ENCODE results near the gene GLI1.
"Not testable (repeated sequence)": the region's sequence is repeated elsewhere in the genome, so short reads cannot be mapped to it uniquely, and the experiment has no call there.

- not testable (repeated sequence) for TF ChIP-seq CTCF (optimal IDR thresholded peaks at IDR 0.05 in 1 of 3, IDR thresholded peaks at IDR 0.05 in 1 of 3, conservative IDR thresholded peaks at IDR 0.05 in 1 of 3; ENCODE audit: extremely low read depth in 1 of 3, insufficient read depth in 2 of 3, low read length in 3 of 3); EZH2 (IDR thresholded peaks at IDR 0.05; ENCODE audit: low read length)
Measured at GRCh38 chr12:57506541-57506940, 47.0 kb downstream of the GLI1 start.
